HL-60 (cell line): ENCODE data around the gene GADD45GIP1.

Source experiments
- GABPA ChIP-seq: IDR thresholded peaks from 2 replicates; pipeline ENCODE4 v1.6.1; 2012; ENCODE audit warnings: low read depth
- POLR2AphosphoS5 ChIP-seq: IDR thresholded peaks from 2 replicates; pipeline ENCODE4 v1.6.1; 2012; ENCODE audit warnings: low read depth
- SPI1 ChIP-seq: IDR thresholded peaks from 2 replicates; pipeline ENCODE4 v1.6.1; 2012; ENCODE audit warnings: low read depth, mild to moderate bottlenecking, borderline replicate concordance
- TF ChIP-seq, protein P1 (sequence below): IDR thresholded peaks from one replicate; pipeline ENCODE4 v1.5.1; 2011; ENCODE audit warnings: low read length, control low read depth, inconsistent platforms; ENCODE audit not compliant: insufficient read depth

DNA sequence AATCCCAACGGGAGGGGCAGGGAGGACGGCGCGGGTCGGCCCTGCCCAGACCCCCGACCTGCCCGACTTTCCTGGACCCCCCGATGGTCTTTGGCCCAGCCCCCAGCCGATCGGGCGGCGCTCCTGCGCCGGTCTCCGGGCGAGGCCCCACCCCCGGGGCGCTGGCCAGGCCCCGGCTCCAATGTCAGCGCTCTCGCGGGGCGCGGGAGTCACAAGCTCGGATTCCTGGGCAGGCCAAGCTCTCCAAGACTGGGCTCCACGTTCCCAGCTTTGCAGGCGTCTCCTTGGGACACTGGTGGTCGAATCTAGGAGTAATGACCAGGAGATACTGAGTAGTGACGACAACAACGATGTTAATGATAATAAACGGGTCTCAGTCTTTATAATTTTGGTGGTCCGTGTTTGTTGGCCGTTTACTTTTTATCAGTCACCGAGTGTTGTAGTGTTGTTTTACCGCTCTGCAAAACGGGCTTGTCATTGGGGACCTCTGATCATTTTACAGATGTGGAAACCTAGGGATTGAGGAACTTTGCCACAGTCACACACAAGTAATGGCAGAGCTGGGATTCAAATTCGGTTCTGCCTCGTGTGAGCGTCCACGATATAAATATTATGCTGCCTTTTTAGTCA lies 10.8 kb downstream of the GADD45GIP1 start:
- peak; percentile 33; the same call in 1 of the 2 replicates for TF ChIP-seq POLR2AphosphoS5
- TF ChIP-seq, protein P1, sequence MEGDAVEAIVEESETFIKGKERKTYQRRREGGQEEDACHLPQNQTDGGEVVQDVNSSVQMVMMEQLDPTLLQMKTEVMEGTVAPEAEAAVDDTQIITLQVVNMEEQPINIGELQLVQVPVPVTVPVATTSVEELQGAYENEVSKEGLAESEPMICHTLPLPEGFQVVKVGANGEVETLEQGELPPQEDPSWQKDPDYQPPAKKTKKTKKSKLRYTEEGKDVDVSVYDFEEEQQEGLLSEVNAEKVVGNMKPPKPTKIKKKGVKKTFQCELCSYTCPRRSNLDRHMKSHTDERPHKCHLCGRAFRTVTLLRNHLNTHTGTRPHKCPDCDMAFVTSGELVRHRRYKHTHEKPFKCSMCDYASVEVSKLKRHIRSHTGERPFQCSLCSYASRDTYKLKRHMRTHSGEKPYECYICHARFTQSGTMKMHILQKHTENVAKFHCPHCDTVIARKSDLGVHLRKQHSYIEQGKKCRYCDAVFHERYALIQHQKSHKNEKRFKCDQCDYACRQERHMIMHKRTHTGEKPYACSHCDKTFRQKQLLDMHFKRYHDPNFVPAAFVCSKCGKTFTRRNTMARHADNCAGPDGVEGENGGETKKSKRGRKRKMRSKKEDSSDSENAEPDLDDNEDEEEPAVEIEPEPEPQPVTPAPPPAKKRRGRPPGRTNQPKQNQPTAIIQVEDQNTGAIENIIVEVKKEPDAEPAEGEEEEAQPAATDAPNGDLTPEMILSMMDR = no peak
- TF ChIP-seq GABPA = no peak
- no peak for TF ChIP-seq SPI1
